UCSD-AML1 (cell line): ENCODE data around the gene GABRR3.
A peak's percentile ranks its signal among the peaks of the same experiment; 100 is the strongest.

ENCODE experiments used
- DNase-seq: peaks from one replicate; lab custom pipeline; 2025; ENCODE audit not compliant: unreplicated experiment; lab: John Stamatoyannopoulos, UW

GABRR3 gene

GRCh38 chr3:97992547-97993173 lies 42.5 kb downstream of the GABRR3 start:
- peak; percentile 7 for DNase-seq

GRCh38 chr3:97991293-97991682 lies 43.8 kb downstream of the GABRR3 start:
- DNase-seq = no peak

DNA sequence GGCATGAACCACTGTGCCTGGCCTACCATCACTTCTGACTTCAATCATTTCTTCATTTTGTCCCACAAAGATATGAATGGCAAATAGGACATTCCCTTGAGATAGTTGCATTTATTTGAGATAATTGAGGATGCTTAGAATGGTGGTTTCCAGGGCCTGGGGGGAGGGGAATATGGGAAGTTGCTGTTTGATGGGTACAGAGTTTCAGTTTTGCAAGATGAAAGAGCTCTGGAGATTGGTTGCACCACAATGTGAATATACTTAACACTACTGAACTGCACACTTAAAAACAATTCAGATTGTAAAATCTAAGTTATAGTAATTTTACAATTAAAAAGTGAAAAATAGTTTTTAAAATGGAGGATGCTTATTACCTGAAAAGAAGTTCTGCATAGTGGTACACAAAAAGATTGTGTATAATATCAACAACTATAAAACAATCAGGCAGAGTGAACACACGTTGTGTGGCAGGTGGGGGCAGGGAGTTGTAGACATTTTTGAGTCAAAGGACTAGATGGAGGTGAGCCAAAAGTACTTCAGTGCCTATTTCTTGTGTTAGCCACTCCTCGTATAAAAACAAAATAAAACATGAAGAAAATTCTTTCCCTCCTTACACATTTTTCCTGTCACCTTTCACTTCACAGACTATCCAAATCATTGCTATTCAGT lies 44.4 kb downstream of the GABRR3 start:
- DNase-seq = no peak

DNA sequence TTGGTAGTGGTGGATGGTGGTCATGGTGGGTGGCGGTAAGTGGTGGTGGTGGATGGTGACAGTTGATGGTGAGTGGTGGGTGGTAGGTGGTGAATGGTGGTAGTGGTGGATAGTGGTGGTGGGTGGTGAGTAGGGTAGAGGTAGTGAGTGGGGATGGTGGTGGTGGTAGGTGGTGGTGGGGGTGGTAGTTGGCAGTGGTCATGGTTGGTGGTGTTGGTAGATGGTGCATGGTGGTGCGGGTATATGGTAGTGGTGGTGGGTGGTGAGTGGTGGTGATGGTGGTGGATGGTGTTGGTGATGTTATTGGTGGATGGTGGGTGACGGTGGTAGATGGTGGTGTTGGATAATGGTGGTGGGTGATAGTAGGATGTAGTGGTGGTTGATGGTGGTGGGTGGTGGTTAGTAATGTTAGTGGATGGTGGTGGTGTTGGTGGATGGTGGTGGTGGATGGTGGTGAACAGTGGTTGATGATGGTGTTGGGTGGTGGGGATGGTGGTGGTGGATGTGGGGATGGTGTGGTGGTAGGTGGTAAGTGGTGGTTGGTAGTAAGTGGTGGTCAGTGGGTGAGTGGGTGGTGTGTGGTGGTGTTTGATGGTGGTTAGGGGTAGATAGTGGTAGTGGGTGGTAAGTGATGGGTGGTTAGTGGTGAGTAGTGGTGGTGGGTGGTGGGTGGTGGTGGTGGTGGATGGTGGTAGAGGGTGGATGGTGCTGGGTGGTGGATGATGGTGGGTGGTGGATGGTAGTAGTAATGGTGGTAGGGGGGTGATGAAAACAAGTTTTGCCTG lies 46.1 kb downstream of the GABRR3 start:
- DNase-seq = no peak

- DNase-seq = no peak
These were observed 47.8 kb downstream of the GABRR3 start for GRCh38 chr3:97987306-97987705.

- DNase-seq = no peak
These were observed 51.1 kb downstream of the GABRR3 start for GRCh38 chr3:97983933-97984491.

- DNase-seq = no peak
These were observed 53.2 kb downstream of the GABRR3 start for GRCh38 chr3:97981886-97982285.

DNA sequence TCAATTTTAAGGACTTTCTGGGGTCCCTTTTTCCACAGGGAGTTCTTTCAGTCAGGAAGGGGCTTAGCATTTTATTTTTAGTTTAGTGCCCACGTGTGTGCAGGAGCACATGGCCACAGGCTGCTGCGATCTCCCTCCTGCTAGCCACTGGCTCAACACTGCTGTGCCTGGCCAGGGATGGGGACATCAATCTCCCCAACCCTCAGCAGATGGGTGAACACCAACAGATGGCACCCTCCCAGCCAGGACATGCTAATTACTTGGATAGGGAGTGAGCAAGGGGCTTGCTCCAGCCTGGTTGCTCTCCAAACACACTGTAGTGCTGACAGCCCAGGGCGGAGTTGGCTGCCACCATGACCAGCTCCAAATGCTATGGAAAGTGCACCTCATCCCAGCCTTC lies 55.5 kb downstream of the GABRR3 start:
- peak; percentile 7 for DNase-seq

DNA sequence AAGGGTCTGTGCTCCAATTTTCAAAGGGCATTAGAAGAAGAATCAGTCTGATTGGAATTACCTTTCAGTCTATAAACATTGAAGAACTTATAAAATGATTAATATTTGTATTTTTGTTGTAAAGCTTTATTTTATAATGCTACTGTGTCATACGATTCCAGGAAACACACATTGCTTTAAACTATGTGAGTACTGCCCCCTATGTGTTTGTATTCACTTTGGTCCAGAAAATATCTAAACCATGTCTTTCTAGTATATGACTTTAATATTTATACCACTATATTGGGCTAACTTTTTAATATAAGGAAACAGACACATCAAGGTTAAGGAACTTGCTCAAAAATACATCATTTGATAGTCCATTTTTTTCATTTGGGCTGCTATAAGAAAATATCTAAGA lies 59.6 kb downstream of the GABRR3 start:
- DNase-seq = no peak

GRCh38 chr3:97974996-97975395 lies 60.1 kb downstream of the GABRR3 start:
- DNase-seq = no peak

- no peak for DNase-seq
These were observed 62.1 kb downstream of the GABRR3 start for GRCh38 chr3:97972976-97973375.

DNA sequence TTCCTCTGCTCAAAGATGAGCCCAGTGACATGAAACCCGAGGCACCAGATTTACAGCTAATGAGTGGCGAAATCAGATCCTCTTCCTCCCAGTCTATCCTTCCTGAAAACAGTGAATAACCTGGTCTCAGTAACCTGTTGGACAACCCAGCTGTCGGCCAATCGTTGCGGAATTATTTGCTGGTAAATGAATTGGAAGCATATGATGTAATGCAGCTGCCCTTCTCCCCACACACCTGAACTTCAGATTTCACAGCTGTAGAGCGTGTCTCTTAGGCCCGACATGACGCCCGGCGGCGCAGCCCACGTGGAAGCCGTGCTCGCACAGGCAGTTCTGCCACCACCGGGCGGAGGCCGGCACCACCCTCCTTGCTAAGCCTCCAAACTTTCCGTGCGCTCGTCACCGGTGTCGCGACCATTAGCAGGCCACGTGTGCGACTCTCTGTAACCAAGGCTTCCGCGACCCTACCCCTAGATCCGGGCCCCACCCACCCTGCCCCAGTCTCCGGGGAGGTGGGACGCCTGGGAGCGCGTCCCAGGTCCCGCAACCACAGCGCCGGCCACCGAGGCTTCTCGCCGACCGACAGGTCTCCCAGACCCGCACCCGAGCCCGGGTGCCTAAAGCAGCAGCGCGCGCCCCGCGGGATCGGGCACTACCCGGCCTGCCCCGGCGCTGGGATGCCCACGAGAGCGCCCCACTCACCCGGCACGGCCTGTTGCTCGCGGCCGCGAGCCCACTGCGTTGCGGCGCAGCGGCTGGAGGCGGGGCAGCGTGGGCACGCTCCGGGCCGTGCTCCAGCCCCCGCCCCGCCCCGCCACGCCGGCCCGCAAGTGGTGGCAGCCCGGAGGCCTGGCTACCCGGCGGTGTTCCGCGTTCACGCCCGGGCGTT lies 63.2 kb downstream of the GABRR3 start, which contains the start of gene RIOX2:
Gene RIOX2, minus strand, starts transcription at position 753 of the 889 bp plus-strand sequence. CDS start 4,838 bp downstream, outside the sequence.
- peak; percentile 87 for DNase-seq

DNA sequence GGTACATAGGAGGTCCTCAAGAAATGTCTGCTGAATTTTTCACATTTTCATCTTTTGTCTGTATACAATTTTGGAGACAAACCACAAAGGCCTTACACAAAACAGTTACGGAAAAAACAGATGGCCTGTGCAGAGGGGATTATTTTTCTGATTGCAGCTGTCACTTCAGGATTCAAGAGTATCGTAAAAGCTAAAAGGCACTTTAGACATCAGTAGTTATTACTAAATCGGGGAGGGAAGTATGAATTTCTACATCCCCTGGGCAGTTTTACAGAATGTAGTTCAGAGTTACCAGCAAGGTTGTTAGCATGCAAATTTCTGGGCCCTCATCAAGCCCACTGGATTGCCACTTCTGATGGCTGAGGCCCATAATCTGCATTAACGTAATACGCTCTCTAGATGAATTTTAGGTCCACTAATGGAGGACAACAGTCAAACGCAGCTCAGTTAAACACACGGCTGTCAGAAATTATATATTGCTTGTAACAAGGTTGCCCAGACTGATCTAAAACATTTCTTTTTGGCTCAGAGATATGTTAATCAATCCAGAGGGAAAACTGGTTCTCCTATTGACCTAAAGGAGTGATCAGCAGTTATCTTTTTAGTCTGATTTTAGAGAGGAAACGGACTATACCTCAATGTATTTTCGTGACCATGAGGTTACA lies 64.0 kb downstream of the GABRR3 start:
- DNase-seq = no peak

- DNase-seq = no peak
These were observed 65.0 kb downstream of the GABRR3 start for GRCh38 chr3:97970156-97970555.

GRCh38 chr3:97969541-97969940 lies 65.6 kb downstream of the GABRR3 start:
- no peak for DNase-seq

- no peak for DNase-seq
These were observed 66.7 kb downstream of the GABRR3 start for GRCh38 chr3:97968376-97968775.

DNA sequence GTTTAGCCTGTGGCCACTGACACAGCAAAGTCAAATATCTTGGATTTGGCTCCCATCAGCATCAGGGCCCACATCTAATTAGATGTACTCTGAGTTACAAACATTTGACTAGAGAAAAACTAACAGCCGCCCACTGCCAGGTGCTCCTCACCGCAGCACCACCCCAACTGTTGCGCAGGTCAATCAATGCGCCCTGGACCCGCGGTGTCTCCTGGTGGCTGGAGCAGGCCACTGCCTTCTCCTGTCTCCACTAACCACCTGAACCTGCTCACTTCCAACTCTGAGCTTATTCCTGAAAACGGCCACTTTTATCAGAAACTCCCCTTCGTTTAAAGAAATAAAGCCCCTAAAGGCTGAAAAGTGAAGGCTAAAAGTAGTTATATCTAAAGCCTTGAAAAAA lies 67.1 kb downstream of the GABRR3 start:
- no peak for DNase-seq

DNA sequence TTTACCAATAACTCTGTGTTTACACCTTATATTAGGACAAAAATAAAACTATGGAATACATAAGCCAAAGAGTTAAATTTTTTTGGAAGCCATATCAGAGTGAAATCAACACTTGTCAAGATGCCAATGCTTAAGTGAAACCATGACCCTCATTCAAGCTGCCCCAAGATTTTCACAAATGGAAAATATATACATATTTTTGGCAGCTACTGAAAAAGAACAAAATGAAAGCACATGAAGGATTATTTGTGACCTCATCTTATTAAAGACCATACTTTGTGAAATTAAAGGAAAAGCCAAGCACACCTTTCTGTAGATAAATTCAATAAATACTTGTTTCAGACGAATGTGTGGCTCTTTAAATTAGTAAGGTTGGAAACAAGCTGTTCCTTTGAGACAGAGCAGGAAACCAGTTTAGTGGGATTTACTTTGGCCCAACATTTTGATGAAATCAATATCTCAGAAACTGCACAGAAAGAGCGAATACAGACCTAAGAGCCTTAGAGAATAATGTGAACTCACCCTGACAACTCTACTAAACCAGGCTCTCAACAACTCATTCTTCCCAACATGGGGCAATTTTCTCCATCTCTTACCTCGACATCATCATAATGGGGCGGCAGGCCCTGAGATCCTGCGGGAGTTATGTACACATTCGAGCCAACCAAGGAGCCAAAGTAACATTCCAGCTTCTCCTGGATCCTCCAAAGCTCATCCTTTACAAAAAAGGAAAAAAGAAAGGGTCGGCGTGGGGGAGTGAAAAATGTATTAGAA lies 73.9 kb downstream of the GABRR3 start:
- DNase-seq = no peak

GRCh38 chr3:97960551-97960950 lies 74.6 kb downstream of the GABRR3 start:
- DNase-seq = no peak
